HG03045 (cell line): ENCODE results near the gene NPAT.
A peak's percentile ranks its signal among the peaks of the same experiment; 100 is the strongest.
"Not testable (repeated sequence)": the region's sequence is repeated elsewhere in the genome, so short reads cannot be mapped to it uniquely, and the experiment has no call there.

ENCODE experiments used
- ATAC-seq: cut with Tn5 transposase; IDR thresholded peaks from one replicate; pipeline ENCODE4 v1.9.1; 2021; ENCODE audit warnings: mild to moderate bottlenecking, moderate library complexity; ENCODE audit not compliant: unreplicated experiment

The NPAT gene

GRCh38 chr11:108220721-108221336 lies 1.6 kb downstream of the NPAT start:
- ATAC-seq, result no peak

GRCh38 chr11:108218912-108219783 lies 3.3 kb downstream of the NPAT start:
- ATAC-seq, result no peak

GRCh38 chr11:108218455-108218854 lies 4.0 kb downstream of the NPAT start:
- no peak for ATAC-seq

DNA sequence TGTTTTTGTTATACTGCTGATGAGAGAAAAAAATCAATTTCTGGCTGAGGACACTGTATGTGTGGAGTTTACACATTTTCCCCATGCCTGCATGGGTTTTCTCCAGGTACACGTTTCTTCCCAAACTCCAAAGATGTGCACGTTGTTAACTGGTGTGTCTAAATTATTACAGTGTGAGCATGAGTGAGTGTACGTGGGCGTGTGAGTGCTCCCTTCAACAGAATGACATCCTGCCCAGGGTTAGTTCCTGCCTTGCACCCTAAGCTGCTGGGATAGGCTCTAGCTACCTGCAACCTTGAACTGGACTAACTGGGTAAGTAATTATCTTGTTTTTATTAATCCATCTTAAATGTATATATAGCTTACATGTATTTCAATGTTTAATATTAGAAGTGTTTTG lies 5.5 kb downstream of the NPAT start:
- no peak for ATAC-seq

- ATAC-seq, result no peak
Measured at GRCh38 chr11:108213784-108214183, 8.7 kb downstream of the NPAT start.

- ATAC-seq, result no peak
Measured at GRCh38 chr11:108210441-108210840, 12.0 kb downstream of the NPAT start.

GRCh38 chr11:108207683-108208060 lies 14.8 kb downstream of the NPAT start:
- ATAC-seq, result no peak

- no peak for ATAC-seq
Measured at GRCh38 chr11:108206969-108207682, 15.3 kb downstream of the NPAT start.

DNA sequence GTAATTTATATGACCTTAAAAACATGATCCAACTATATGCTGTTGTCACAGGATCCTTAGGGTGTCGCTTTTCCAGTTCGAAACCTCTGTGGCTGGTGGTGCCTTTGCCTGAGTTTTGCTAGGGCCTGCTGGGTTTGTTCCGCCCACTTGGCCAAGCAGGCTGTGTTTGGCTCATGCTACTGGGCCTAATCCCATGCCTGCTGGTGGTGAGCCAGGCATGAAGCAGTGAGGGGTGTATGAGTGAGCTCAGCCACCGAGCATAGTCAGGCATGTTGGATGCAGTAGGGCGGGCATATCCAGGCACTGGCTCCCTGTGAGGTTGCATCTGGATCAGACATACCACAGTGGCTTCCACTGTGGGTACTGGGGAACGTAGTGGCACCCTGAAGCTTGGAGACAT lies 16.3 kb downstream of the NPAT start:
- ATAC-seq, result no peak

DNA sequence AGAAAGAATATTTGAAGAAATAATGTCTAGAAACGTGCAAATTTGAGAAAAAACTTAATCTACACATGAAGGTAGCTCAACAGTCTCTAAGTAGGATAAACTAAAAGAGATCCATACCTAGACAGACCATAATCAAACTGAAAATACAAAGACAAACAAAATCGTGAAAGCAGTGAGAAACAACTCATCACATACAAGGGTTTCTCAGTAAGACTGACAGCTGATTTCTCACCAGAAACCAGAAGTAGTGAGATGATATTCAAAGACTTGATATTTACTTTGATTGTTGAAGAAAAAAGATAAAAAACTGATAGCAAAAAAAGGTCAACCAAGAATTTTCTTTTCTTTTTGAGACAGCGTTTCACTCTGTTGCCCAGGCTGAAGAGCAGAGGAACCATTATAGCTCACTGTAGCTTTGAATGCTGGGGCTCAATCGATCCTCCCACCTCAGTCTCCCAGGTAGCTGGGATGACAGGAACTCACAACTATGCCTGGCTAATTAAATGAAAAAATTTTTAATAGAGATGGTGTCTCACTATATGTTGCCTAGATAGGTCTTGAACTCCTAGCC lies 17.4 kb downstream of the NPAT start:
- no peak for ATAC-seq

DNA sequence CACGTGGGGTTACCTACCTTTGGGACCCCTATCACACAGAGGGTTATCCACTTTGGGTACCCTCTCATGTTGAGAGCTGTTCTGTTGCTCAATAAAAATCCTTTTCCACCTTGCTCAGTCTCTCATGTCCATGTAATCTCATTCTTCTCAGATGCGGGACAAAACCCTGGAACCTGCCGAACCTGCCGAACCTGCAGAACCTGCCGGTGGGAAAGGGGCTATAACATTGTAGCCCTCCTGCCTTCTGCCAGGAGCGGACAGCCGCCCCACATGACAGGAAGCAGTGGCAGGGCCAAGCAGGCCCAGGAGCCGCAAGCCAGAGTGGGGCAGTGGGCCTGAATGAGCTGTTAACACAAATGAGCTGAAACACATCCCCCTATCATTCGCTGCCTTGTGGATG lies 18.1 kb downstream of the NPAT start:
- ATAC-seq, result no peak

DNA sequence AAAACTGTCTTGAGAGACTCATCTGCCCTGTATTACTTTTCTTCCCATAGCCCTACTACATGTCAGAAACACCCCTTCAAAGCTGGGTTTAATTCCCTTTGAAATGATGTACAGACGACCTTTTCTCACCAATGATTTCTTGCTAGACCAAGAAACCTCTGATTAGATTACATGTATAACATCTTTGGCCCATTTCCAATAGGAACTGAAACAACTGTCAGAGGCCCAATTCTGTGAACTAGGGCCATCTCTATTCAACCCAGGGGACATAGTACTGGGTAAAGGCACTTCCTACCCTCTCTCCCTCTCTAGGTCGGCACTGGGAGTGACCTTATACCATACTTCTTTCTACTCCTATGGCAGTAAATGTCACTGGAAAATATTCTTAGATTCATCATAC lies 19.4 kb downstream of the NPAT start:
- ATAC-seq, result no peak

DNA sequence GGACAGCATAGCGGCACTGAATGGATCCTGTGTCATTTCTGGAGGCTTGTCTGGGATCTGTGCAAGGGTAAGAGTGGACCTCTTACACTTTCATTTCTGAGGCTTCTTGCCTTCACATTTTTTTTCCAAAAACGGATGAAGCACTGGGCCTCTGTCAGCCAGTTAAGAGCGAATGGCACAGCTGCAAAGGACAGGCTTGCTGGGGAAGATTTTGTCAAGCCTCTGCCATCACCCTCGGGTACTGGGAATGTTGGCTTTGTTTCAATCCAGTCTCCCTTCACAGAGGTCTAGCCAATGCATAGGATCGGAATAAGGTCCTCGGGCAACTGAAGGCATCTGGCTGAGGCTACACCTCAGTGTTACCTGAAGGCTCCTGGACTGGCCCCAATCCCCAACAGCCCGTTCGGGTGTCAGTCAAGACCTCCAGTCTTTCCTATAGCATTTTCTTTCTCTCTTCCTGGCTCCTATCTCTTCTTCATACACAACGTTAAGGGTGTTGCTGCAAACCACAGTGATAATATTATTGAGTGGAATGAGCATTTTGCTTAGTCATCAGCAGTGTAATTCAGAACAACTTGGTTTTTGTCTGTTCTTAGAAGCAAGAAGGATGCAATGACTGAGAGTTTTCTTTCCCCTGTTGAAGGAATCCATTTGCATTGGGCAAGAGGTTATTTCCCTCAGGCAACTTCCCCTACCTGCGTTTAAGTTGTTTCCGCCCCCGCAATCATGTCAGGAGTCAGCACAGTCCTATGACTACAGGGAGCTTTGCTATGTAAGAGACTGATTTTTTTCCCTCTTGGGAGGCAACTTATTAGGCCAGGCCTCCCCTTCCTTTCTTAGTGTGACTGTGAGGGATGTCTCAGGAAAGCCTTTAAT lies 22.8 kb downstream of the NPAT start:
- ATAC-seq, result peak; percentile 75

GRCh38 chr11:108198833-108199232 lies 23.6 kb downstream of the NPAT start:
- ATAC-seq, result no peak

- no peak for ATAC-seq
Measured at GRCh38 chr11:108197351-108197750, 25.1 kb downstream of the NPAT start.

GRCh38 chr11:108196901-108197300 lies 25.5 kb downstream of the NPAT start:
- ATAC-seq, result no peak

DNA sequence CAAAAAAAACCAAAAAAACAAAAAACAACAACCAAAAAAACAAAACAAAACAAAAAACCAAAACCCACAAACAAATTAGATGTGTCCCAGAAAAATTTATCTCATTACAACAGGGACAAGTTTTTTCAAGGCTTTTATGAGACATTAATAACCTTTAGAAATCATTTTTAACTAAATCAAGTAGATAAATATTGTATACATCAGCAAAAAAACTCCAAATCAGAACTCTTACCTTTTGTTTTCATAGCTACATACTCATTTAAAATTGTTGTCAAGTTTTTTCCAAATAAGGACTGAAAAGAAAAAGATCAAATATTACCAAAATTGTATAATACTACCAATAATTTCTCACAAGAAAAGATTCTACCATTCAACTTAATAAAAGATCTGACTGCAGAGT lies 28.7 kb downstream of the NPAT start:
- no peak for ATAC-seq

DNA sequence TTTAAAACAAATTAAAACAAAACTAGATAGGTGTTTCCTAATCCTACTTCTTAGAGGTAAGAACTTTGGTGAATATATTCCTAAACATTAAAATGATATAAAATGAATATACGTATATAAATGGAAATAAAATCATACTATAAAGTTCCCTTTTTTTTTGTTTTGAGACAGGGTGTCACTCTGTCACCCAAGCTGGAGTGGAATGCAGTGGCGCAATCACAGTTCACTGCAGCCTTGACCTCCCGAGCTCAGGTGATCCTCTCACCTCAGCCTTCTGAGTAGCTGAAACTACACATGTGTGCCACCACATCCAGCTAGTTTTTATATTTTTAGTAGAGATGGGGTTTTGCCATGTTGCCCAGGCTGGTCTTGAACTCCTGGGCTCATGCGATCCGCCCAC lies 44.9 kb downstream of the NPAT start:
- ATAC-seq, result no peak

DNA sequence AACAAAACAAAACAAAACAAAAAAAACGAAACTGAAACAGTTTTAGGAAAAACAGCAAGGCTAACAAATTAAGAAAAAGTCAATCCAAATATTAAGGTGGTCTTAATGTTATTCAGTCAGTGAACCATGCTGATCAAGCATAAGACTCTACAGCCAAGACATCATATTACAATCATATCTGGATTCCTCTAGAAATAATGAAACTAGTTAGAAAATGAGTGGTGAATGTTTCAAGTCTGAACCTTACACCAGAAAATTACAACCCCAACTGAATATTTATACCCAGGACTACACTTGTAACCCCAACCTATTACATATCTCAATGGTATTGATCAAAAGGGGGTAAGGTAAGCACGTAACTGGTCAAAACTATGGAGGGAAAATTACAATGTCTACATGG lies 52.3 kb downstream of the NPAT start:
- no peak for ATAC-seq

GRCh38 chr11:108167624-108168023 lies 54.8 kb downstream of the NPAT start:
- no peak for ATAC-seq

GRCh38 chr11:108162878-108163277 lies 59.6 kb downstream of the NPAT start:
- ATAC-seq, result not testable (repeated sequence)
